GM21528 (cell line): ENCODE data around the gene PCDHAC1.
"Not testable (repeated sequence)": the region's sequence is repeated elsewhere in the genome, so short reads cannot be mapped to it uniquely, and the experiment has no call there.

Experiments used
- ATAC-seq: cut with Tn5 transposase; IDR thresholded peaks from one replicate; pipeline ENCODE4 v1.9.1; 2021; ENCODE audit warnings: mild to moderate bottlenecking, moderate library complexity; ENCODE audit not compliant: unreplicated experiment, low FRiP score

Gene PCDHAC1, protein sequence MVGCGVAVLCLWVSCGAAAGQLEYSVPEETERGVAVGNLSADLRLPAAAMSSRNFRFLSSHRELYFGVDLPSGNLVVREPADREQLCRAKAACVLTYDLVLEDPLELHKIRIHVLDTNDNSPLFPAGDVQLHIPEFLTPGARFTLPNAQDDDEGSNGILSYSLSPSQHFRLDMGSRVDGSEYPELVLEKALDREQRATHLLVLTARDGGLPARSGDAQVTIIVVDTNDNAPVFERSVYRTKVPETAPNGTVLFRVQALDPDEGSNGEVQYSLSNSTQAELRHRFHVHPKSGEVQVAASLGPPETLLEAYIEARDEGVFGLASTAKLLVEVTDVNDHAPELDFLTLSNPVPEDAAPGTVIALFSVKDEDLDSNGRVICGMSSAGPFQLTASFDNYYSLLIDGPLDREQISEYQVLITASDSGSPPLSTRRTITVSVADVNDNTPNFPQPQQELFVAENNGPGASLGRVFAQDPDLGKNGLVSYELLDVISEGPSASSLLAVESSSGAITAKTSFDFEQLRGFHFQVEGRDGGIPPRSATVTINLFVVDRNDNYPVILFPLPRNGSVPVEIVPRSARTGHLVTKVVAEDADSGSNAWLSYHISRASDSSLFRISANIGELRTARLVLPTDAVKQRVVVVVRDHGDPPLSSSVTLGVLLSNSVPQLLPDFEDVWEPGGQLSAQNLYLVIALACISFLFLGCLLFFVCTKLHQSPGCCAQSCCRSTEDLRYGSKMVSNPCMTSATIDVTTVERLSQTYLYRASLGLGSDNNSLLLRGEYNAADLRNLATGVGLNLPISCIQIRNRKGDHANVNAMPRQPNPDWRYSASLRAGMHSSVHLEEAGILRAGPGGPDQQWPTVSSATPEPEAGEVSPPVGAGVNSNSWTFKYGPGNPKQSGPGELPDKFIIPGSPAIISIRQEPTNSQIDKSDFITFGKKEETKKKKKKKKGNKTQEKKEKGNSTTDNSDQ

DNA sequence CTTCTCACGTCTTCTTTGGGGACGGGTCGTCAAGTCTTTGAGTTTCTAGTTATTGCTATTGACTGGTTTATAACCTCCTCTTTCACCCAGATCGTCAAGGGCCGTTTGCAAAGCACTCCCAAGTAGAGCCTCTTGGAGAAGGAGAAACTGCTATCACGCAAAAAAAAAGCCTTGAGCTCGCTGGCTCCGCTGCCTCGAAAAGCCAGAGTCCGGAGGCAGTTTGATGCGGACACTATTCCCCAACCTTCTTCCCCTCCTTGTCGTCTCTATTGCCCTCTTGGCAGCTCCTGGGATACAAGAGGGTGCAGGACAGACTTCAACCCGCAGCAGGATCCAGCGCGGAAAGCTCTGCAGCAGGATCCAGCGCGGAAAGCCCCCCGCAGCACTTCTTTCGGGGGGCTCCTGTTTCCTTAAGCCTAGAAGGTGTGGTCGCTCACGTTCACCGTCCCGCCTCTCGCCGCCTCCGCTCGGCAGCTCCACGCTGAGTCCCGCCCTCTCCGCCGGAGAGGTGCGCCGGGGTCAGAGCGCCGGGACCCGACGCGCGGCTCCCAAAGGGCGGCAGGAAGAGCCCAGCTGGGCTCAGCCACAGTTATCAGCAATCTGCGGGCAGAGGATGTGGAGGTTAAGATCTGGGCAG lies at the start of gene PCDHAC1:
TSS of gene PCDHAC1 (plus strand) at position 494 of the 637 bp plus-strand sequence. CDS start 594 bp downstream, outside the sequence.
- ATAC-seq = no peak

DNA sequence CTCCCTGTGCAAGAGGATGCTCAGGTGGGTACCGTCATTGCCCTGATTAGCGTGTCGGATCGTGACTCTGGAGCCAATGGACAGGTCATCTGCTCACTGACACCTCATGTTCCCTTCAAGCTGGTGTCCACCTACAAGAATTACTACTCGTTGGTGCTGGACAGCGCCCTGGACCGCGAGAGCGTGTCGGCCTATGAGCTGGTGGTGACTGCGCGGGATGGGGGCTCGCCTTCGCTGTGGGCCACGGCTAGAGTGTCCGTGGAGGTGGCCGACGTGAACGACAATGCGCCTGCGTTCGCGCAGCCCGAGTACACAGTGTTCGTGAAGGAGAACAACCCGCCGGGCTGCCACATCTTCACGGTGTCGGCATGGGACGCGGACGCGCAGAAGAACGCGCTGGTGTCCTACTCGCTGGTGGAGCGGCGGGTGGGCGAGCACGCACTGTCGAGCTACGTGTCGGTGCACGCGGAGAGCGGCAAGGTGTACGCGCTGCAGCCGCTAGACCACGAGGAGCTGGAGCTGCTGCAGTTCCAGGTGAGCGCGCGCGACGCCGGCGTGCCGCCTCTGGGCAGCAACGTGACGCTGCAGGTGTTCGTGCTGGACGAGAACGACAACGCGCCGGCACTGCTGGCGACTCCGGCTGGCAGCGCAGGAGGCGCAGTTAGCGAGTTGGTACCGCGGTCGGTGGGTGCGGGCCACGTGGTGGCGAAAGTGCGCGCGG lies 49.4 kb upstream of the PCDHAC1 start:
- not testable (repeated sequence) for ATAC-seq

DNA sequence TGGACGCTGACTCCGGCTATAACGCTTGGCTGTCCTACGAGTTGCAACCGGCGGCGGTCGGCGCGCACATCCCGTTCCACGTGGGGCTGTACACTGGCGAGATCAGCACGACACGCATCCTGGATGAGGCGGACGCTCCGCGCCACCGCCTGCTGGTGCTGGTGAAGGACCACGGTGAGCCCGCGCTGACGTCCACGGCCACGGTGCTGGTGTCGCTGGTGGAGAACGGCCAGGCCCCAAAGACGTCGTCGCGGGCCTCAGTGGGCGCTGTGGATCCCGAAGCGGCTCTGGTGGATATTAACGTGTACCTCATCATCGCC lies 48.9 kb upstream of the PCDHAC1 start:
- ATAC-seq = no peak

DNA sequence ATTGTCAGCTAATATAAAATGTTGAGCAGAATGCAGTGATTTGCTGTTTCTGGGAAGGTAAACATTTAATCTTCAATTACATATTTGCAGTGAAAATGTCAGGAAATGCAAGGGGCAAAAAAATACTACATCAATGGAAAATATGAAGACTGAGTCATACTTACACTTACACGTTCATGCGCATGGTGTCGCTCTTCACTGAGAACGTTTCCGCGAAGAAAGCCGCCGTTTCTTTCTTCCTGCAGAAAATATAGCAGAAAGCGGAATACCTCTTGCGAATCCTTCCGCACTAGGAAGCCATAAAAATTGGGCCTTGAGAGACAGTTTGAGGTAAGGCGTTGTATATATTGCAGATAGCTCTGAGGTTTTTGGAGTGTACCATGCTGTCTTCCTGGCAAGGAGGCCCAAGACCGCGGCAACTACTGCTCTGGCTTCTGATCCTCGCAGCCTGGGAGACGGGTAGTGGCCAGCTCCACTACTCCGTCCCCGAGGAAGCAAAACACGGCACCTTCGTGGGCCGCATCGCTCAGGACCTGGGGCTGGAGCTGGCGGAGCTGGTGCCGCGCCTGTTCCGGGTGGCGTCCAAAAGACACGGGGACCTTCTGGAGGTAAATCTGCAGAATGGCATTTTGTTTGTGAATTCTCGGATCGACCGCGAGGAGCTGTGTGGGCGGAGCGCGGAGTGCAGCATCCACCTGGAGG lies 44.1 kb upstream of the PCDHAC1 start, which contains the start of gene PCDHA13:
TSS of gene PCDHA13 (plus strand) at position 236 of the 702 bp plus-strand sequence. CDS start at position 381, 145 bp downstream.
- no peak for ATAC-seq

DNA sequence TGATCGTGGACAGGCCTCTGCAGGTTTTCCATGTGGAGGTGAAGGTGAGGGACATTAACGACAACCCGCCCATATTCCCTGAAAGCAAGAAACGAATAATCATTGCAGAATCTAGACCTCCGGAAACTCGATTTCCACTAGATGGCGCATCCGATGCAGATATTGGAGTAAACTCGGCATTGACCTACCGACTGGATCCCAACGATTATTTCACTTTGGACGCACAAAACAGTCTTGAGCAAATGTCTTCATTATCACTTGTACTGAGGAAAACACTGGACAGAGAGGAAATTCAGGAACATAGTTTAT lies 43.6 kb upstream of the PCDHAC1 start:
- ATAC-seq = no peak

DNA sequence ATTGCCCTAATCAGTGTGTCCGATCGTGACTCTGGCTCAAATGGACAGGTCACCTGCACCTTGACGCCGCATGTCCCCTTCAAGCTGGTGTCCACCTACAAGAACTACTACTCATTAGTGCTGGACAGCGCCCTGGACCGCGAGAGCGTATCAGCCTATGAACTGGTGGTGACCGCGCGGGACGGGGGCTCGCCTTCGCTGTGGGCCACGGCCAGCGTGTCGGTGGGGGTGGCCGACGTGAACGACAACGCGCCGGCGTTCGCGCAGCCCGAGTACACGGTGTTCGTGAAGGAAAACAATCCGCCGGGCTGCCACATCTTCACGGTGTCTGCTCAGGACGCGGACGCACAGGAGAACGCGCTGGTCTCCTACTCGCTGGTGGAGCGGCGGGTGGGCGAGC lies 42.7 kb upstream of the PCDHAC1 start:
- no peak for ATAC-seq

DNA sequence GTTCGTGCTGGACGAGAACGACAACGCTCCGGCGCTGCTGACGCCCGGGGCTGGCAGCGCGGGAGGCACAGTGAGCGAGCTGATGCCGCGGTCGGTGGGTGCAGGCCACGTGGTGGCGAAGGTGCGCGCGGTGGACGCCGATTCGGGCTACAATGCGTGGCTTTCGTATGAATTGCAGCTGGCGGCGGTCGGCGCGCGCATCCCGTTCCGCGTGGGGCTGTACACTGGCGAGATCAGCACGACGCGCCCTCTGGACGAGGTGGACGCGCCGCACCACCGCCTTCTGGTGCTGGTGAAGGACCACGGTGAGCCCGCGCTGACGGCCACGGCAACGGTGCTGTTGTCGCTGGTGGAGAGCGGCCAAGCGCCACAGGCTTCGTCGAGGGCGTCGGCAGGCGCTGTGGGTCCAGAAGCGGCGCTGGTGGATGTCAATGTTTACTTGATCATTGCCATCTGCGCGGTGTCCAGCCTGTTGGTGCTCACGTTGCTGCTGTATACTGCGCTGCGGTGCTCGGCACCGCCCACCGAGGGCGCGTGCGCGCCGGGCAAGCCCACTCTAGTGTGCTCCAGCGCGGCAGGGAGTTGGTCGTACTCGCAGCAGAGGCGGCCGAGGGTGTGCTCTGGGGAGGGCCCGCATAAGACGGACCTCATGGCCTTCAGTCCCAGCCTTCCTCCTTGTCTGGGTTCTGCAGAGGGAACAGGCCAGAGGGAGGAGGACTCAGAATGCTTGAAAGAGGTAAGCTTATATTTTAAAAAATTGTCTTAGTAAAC lies 42.0 kb upstream of the PCDHAC1 start:
- no peak for ATAC-seq

DNA sequence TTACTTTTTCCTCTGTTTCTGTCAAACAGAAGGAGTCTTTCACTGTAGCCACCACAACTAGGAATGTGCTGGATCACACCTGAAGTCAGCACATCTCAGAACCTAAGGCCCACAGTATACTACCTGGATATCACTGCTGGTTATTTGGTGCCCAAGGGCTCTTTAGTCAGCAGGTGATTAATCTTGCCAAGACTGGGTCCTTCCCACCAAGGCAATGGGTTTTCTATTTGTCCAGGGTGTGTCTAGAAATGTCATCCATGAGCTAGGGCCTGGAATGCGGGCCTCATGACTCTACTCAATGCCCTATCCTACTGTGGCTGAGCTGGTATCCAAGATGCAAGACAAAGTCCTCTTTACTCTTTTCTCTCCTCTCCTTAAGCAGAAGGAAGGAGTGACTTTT lies 9.8 kb upstream of the PCDHAC1 start:
- ATAC-seq = no peak

DNA sequence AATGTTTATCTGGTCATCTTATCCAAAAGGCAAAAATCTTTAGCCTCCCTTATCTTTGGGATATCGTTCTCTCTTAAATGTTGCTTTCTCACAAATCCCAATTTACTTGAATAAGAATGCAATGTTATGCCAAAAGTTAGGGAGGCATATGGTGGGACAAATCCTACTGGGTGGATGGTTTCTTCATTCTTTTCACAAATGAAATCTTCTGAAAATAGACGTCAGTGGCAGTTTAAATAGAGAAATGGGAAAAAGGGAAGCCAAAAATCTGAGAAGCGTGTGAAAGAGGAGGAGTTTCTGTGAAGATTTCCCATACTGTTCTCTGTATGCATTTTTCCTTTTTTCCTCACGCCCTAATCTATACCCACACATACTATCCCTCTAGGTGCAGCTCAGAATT lies 2.5 kb upstream of the PCDHAC1 start:
- ATAC-seq = no peak

DNA sequence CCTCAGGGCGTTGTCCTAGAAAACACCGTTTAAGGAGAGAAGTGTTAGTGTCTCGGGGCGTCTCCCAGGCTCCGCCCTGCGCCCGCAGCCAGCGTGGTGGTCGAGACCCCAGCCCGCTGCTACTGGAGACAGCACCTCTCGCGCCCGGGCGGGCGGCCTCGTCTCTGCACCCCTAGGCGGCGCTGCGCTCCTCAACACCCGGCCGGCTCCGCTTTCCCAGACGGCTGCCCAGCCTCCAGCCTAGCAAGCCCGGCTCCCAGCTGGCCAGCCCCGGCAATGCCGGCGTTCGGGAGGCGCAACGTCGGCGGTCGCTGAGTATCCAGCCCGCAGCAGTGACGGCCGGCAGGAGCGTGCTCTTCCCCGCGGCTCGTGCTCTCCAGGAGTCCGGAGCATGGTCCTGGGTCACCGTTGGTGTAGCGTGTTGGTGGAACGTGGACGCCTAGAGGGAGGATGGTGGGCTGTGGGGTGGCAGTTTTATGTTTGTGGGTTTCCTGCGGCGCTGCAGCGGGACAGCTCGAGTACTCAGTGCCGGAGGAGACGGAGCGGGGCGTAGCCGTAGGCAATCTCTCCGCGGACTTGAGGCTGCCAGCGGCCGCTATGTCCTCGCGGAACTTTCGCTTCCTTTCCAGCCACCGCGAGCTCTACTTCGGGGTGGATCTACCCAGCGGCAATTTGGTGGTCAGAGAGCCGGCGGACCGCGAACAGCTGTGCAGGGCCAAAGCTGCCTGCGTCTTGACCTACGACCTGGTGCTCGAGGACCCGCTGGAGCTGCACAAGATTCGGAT lies 536 bp downstream of the PCDHAC1 start:
- no peak for ATAC-seq

DNA sequence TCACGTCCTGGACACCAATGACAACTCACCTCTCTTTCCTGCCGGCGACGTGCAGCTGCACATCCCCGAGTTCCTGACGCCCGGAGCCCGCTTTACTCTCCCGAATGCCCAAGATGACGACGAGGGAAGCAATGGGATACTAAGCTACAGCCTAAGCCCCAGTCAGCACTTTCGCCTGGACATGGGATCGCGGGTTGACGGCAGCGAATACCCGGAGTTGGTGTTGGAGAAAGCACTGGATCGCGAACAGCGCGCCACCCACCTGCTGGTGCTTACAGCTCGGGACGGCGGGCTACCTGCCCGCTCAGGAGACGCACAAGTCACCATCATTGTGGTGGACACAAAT lies 1.1 kb downstream of the PCDHAC1 start:
- no peak for ATAC-seq

DNA sequence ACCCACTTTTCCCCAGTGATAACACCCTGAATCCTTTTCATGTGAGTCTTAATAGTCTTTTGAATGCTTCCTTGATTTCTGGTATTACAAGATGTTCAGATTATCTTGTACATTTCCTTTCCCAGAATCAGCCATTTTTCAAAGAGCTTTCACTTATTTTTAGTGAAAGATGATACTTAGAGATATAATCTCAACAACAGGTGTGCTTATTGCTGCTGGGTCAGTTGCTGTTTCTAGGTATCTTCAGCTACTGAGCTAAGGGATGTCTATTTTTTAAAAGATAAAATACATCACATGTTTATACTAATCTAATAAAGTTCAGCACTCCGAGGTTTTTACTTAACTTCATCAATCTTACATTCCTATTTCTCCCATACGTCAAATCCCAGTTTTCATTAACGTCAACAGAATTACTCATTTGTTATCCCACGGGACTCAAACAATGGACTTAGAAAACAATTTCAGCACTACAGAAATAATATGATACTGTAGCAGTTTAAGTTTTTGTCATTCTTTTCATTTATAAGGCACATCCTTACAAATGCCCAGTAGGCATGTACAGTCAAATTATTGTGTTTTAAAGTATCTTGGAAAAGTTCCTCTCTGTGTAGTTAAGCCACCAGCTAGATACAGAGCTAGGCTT lies 9.0 kb downstream of the PCDHAC1 start:
- ATAC-seq = no peak

DNA sequence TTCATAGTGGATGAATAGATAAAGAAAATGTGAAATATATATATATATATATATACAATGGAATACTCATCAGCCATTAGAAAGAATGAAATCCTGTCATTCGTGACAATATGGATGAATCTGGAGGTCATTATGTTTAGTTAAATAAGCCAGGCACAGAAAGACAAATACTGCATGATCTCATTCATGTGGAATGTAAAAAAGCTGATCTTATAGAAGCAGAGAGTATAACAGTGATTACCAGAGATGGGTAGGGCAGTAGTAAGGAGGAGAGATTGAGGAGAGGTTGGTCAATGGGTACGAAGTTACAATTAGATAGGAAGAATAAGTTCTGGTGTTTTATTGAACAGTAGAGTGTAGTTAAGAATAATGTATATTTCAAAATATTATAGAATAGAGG lies 20.5 kb downstream of the PCDHAC1 start:
- no peak for ATAC-seq

DNA sequence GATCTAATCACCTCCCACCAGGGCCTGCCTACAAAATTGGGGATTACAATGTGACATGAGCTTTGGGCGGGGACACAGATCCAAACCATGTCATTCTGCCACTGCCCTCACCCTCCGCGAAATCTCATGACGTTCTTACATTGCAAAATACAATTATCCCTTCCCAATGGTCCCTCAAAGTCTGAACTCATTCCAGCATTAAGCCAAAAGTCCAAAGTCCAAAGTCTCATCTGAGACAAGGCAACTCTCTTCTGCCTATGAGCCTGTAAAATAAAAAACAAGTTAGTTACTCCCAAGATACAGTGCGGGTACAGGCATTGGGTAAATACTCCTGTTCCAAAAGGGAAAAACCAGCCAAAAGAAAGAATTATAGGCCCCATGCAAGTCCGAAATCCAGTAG lies 25.5 kb downstream of the PCDHAC1 start:
- ATAC-seq = no peak

DNA sequence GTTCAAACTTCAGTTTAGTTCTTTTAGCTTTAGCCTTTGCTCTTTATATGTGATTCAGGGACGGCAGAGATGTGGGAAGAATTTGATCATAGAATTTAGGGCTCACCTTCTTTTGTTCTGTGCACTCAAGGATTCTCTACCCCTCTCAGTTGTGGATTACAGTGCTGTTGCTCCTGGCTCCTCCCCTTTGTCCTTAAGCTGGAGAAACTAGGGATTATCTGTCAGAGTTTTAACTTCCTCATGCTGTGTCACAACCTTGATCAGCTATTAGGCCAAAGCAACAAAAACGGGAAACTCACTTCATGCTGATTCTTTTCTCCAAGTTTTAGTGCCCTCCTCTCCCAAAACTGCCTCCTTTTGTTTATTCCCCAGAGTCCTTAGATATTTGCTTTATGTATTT lies 27.1 kb downstream of the PCDHAC1 start:
- no peak for ATAC-seq

DNA sequence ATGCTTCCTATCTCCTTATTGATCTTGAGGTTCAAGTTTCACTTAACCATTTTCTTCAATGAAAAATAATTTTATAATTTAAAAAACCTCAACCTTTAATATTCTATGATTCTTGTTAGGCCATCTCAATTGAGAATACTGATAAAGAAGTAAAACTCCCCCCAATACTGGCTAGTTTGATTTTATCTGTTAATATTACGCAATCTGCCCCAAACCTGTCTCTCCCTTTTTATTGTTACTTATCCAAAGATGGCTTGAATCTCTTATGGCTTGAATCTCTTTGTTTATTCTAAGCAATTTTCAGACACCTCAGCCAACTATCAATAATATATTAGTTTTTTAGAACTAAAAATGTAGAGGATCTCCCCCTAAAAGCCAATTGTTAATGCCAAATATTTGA lies 36.1 kb downstream of the PCDHAC1 start:
- no peak for ATAC-seq

DNA sequence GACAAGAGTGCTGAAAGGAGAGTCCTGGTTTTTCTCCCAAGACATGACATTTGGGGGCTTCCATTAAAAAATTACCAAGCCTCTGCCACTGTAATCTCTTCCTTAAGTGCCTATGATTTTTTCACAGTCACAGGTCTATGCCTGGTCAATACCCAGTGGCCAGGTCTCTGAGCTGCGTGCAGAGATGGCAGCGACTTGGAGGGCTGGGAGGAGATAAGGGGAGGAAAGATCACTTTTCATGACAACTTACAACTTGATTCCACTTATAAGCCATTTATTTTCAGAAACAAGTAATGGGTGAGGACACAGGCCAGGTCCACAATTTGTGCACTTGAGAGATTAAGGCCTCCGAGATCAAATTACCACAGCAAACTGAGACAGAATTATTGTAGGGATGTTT lies 38.3 kb downstream of the PCDHAC1 start:
- ATAC-seq = no peak

DNA sequence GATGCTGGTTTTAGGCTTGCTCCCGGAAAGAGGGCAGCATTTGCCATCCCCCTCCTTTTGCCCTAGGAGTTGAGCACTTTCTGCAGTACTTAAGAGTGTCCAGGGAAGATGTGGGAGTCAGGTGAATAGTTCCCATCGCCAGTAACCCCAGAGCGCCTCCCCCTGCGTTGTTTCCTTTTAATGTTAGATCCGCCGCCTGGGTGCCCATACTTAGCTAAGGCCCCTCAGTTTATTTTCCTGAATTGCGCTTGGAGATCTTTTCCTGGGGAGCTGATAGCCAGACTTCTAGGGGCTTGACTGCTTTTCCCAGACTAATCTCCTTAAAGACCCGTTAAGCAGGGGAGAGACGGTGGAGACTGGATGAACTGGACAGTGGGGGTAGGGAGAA lies 39.8 kb downstream of the PCDHAC1 start:
- ATAC-seq = no peak
